SK-N-SH treated with all-trans-retinoic acid at 6 μM for 48 hours (cell line): ENCODE measurements around the gene PEX1.

Source experiments
- ARNTL ChIP-seq: fragments of 450-650 bp; formaldehyde crosslinking; IDR thresholded peaks from 2 replicates; pipeline ENCODE4 v1.5.0; 2020; ENCODE audit warnings: low read depth, mild to moderate bottlenecking, moderate library complexity, borderline replicate concordance
- ZFP3 ChIP-seq: fragments of 250-450 bp; sonication (Bioruptor Pico); IDR thresholded peaks from 2 replicates; pipeline ENCODE4 v1.5.0; 2020; ENCODE audit warnings: mild to moderate bottlenecking, moderate library complexity
- ZNF70 ChIP-seq: fragments of 450-650 bp; formaldehyde crosslinking; IDR thresholded peaks from 2 replicates; pipeline ENCODE4 v1.5.0; 2020; ENCODE audit warnings: mild to moderate bottlenecking, moderate library complexity
- ZNF8 ChIP-seq: fragments of 450-650 bp; formaldehyde crosslinking; IDR thresholded peaks from 2 replicates; pipeline ENCODE4 v1.5.0; 2020; ENCODE audit warnings: mild to moderate bottlenecking, moderate library complexity
- TF ChIP-seq, protein P1 (sequence below): fragments of 250-450 bp; sonication (Bioruptor Pico); IDR thresholded peaks from 2 replicates; pipeline ENCODE4 v1.8.0; 2020; ENCODE audit warnings: mild to moderate bottlenecking, moderate library complexity, borderline replicate concordance
- TF ChIP-seq, protein P2 (sequence below): fragments of 250-450 bp; sonication (Bioruptor Pico); IDR thresholded peaks from 2 replicates; pipeline ENCODE4 v1.5.1; 2020; ENCODE audit warnings: low read depth, mild to moderate bottlenecking, moderate library complexity
- TF ChIP-seq, protein P3 (sequence below): fragments of 250-450 bp; sonication (Bioruptor Pico); IDR thresholded peaks from 2 replicates; pipeline ENCODE4 v1.5.1; 2021; ENCODE audit warnings: mild to moderate bottlenecking, moderate library complexity

DNA sequence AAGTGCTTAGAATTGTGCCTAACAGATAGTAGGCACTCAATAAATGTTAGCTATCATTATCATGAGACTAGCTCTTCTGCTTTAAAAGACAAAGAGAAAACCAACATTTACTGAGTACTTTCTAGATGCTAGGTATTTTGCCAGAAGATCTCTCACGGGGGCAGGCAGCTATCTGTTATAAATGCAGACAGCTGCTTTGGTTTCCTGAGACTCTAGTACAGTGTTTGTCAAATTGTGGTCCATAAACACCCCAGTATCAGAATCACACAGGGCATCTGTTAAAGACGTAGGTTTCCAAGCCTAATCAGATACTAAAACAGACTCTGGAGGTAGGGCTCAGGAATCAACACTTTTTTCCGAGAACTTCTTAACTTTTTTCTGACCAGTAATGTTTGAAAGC lies 48.0 kb upstream of the PEX1 start:
- TF ChIP-seq, protein P1, sequence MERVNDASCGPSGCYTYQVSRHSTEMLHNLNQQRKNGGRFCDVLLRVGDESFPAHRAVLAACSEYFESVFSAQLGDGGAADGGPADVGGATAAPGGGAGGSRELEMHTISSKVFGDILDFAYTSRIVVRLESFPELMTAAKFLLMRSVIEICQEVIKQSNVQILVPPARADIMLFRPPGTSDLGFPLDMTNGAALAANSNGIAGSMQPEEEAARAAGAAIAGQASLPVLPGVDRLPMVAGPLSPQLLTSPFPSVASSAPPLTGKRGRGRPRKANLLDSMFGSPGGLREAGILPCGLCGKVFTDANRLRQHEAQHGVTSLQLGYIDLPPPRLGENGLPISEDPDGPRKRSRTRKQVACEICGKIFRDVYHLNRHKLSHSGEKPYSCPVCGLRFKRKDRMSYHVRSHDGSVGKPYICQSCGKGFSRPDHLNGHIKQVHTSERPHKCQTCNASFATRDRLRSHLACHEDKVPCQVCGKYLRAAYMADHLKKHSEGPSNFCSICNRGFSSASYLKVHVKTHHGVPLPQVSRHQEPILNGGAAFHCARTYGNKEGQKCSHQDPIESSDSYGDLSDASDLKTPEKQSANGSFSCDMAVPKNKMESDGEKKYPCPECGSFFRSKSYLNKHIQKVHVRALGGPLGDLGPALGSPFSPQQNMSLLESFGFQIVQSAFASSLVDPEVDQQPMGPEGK (CRISPR knock-in tag): no peak
- no peak for TF ChIP-seq ZFP3 (CRISPR knock-in tag)
- TF ChIP-seq, protein P2, sequence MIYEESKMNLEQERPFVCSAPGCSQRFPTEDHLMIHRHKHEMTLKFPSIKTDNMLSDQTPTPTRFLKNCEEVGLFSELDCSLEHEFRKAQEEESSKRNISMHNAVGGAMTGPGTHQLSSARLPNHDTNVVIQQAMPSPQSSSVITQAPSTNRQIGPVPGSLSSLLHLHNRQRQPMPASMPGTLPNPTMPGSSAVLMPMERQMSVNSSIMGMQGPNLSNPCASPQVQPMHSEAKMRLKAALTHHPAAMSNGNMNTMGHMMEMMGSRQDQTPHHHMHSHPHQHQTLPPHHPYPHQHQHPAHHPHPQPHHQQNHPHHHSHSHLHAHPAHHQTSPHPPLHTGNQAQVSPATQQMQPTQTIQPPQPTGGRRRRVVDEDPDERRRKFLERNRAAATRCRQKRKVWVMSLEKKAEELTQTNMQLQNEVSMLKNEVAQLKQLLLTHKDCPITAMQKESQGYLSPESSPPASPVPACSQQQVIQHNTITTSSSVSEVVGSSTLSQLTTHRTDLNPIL: no peak
- TF ChIP-seq ARNTL (CRISPR knock-in tag): no peak
- no peak for TF ChIP-seq ZNF8 (CRISPR knock-in tag)
- TF ChIP-seq ZNF70 (CRISPR knock-in tag): no peak
- TF ChIP-seq, protein P3, sequence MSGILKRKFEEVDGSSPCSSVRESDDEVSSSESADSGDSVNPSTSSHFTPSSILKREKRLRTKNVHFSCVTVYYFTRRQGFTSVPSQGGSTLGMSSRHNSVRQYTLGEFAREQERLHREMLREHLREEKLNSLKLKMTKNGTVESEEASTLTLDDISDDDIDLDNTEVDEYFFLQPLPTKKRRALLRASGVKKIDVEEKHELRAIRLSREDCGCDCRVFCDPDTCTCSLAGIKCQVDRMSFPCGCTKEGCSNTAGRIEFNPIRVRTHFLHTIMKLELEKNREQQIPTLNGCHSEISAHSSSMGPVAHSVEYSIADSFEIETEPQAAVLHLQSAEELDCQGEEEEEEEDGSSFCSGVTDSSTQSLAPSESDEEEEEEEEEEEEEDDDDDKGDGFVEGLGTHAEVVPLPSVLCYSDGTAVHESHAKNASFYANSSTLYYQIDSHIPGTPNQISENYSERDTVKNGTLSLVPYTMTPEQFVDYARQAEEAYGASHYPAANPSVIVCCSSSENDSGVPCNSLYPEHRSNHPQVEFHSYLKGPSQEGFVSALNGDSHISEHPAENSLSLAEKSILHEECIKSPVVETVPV (CRISPR knock-in tag): no peak
